IPS DF 6.9 (cell line): ENCODE data around the gene FRMPD2.
"Not testable (repeated sequence)": the region's sequence is repeated elsewhere in the genome, so short reads cannot be mapped to it uniquely, and the experiment has no call there.

Experiments
- DNase-seq: peaks from one replicate; pipeline ENCODE4 v3.0.0-alpha.2; 2013; ENCODE audit warnings: low read depth, low spot score
- H3K27ac ChIP-seq: one replicate; pipeline ENCODE4 v1.5.1; 2013; ENCODE audit warnings: low read length, control low read depth
- H3K27me3 ChIP-seq: 2 replicates; pipeline ENCODE4 v1.6.1; 2013; ENCODE audit warnings: mild to moderate bottlenecking, low read length; ENCODE audit not compliant: control insufficient read depth, insufficient read depth
- H3K36me3 ChIP-seq: 2 replicates; pipeline ENCODE4 v1.6.1; 2013; ENCODE audit warnings: low read length; ENCODE audit not compliant: control insufficient read depth, insufficient read depth
- H3K4me1 ChIP-seq: 2 replicates; pipeline ENCODE4 v1.6.1; 2013; ENCODE audit warnings: low read length; ENCODE audit not compliant: control insufficient read depth, insufficient read depth
- H3K4me3 ChIP-seq: 2 replicates; pipeline ENCODE4 v1.5.1; 2013; ENCODE audit warnings: mild to moderate bottlenecking, low read length
- H3K9me3 ChIP-seq: 2 replicates; pipeline ENCODE4 v1.6.1; 2013; ENCODE audit warnings: low read length, inconsistent platforms; ENCODE audit not compliant: control insufficient read depth, insufficient read depth
- WGBS: extraction: QIAGEN DNeasy Blood & Tissue Kit; methylation state at CpG from one replicate; pipeline ENCODE4 v1.1.7; 2013; ENCODE audit warnings: mixed read lengths, missing lambda C conversion rate; ENCODE audit not compliant: insufficient read length, insufficient coverage; 5-methylcytosine and 5-hydroxymethylcytosine counted together

The FRMPD2 gene

GRCh38 chr10:48139953-48140850 is 134.3 kb downstream of the FRMPD2 start:
- WGBS: no CpG with 5 or more reads among the region's 53 CpGs
- H3K27ac ChIP-seq, H3K4me1 ChIP-seq, H3K27me3 ChIP-seq, H3K9me3 ChIP-seq, DNase-seq, H3K4me3 ChIP-seq, H3K36me3 ChIP-seq: not testable (repeated sequence)

- not testable (repeated sequence) for H3K27me3 ChIP-seq, H3K4me3 ChIP-seq, H3K27ac ChIP-seq, H3K9me3 ChIP-seq, H3K36me3 ChIP-seq, DNase-seq, H3K4me1 ChIP-seq
- no CpG with 5 or more reads among the region's 2 CpGs for WGBS
Measured at GRCh38 chr10:48128954-48129353, 145.5 kb downstream of the FRMPD2 start.

- H3K9me3 ChIP-seq, H3K27me3 ChIP-seq, H3K4me1 ChIP-seq, H3K4me3 ChIP-seq, DNase-seq, H3K27ac ChIP-seq, H3K36me3 ChIP-seq: not testable (repeated sequence)
- WGBS: no CpG with 5 or more reads among the region's 2 CpGs
Measured at GRCh38 chr10:48126251-48126650, 148.2 kb downstream of the FRMPD2 start.

GRCh38 chr10:48125631-48126030 is 148.9 kb downstream of the FRMPD2 start:
- DNase-seq, H3K36me3 ChIP-seq, H3K4me1 ChIP-seq, H3K27ac ChIP-seq, H3K4me3 ChIP-seq, H3K9me3 ChIP-seq, H3K27me3 ChIP-seq: not testable (repeated sequence)
- no CpG with 5 or more reads among the region's 2 CpGs for WGBS

GRCh38 chr10:48122618-48123017 is 151.9 kb downstream of the FRMPD2 start:
- not testable (repeated sequence) for H3K27me3 ChIP-seq

GRCh38 chr10:48110277-48110676 is 164.2 kb downstream of the FRMPD2 start:
- not testable (repeated sequence) for H3K36me3 ChIP-seq, DNase-seq, H3K27ac ChIP-seq, H3K4me3 ChIP-seq, H3K9me3 ChIP-seq, H3K4me1 ChIP-seq, H3K27me3 ChIP-seq
- no CpG with 5 or more reads among the region's 3 CpGs for WGBS

More at GRCh38 chr10:48122618-48123017, 151.9 kb downstream of the FRMPD2 start:
- not testable (repeated sequence) for H3K27ac ChIP-seq, H3K4me1 ChIP-seq, H3K36me3 ChIP-seq, H3K9me3 ChIP-seq, H3K4me3 ChIP-seq, DNase-seq
